Measurements from ENCODE around the gene NEK10.
"Not testable (repeated sequence)": the region's sequence is repeated elsewhere in the genome, so short reads cannot be mapped to it uniquely, and the experiment has no call there.

Gene NEK10

GRCh38 chr3:27312044-27312668 lies 57.0 kb downstream of the NEK10 start:
- FAIRE-seq (peak; percentile 42), DNase-seq (ENCODE audit: low spot score) (peak; percentile 62)

- DNase-seq (ENCODE audit: low spot score) (peak; percentile 90), FAIRE-seq (peak; percentile 90)
These were observed 57.8 kb downstream of the NEK10 start for GRCh38 chr3:27311400-27311799.

GRCh38 chr3:27310688-27311087 lies 58.5 kb downstream of the NEK10 start:
- no peak for DNase-seq (ENCODE audit: low spot score)
- FAIRE-seq = no peak

DNA sequence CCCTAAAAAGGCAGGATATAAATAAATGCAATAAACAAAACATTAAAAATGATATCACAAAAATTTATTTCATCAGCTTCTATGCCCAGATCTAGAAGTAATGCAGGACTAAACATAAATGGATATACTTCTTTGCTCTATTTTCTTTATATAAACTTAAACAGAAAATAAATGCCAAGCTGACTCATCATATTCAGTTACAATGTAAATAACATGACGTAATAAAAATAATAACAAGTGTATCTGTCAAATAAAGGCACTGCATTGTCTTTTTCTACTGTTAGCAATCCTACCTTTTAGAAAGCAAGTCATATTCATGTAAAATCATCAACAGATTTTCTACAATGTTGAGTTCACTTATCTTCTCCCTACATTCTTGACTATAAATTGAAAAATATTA lies 61.6 kb downstream of the NEK10 start:
- FAIRE-seq = no peak
- DNase-seq (ENCODE audit: low spot score) = no peak

GRCh38 chr3:27302891-27303290 lies 66.3 kb downstream of the NEK10 start:
- FAIRE-seq (no peak), DNase-seq (ENCODE audit: low spot score) (no peak)

- FAIRE-seq; DNase-seq (ENCODE audit: low spot score): not testable (repeated sequence)
These were observed 70.2 kb downstream of the NEK10 start for GRCh38 chr3:27298981-27299380.

GRCh38 chr3:27293939-27294338 lies 75.2 kb downstream of the NEK10 start:
- no peak for DNase-seq (ENCODE audit: low spot score)

DNA sequence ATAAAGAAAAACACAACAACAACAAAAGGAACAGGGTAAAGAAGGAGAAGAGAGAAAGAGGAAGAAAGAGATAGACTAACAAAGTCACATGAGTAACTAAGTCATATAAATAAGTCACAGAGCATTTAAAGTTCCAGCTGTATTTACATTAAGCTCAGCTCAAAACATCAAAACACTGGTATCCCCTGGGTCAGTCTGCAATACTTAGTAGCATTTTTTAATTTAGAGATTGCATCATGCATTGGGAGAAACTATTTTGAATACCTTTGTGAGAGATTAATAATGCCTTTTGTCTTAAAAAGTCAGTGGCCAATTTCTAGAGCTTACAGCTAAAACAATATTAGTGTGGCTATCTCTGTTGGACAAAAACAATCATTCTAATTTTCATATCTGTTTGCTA lies 78.4 kb downstream of the NEK10 start:
- no peak for DNase-seq (ENCODE audit: low spot score)
- no peak for FAIRE-seq

More at GRCh38 chr3:27293939-27294338, 75.2 kb downstream of the NEK10 start:
- FAIRE-seq = no peak

- DNase-seq (ENCODE audit: low spot score) = no peak
- FAIRE-seq = no peak
These were observed 79.3 kb downstream of the NEK10 start for GRCh38 chr3:27289769-27290413.

DNA sequence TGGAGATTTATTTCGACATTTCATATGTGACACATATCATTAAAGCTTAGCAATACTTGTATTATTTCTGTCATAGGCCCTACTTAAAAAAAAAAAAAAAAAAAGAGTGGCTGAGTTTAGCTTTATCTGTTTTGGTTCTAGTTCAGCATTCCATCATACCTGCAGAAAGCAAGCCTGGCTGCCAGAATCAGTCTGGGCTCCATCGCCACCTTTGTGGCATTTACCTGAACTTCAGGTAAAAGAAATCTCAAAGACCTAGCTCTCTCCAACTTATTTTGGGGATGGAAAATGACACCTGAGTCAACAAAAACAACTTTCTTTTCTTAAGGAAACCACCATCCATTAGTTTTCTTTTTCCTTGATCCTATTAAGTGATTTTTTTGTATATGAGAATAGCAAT lies 82.1 kb downstream of the NEK10 start:
- FAIRE-seq (no peak), DNase-seq (ENCODE audit: low spot score) (no peak)

GRCh38 chr3:27286467-27286866 lies 82.7 kb downstream of the NEK10 start:
- DNase-seq (ENCODE audit: low spot score); FAIRE-seq: not testable (repeated sequence)

- FAIRE-seq (no peak), DNase-seq (ENCODE audit: low spot score) (no peak)
These were observed 83.5 kb downstream of the NEK10 start for GRCh38 chr3:27285668-27286067.

- DNase-seq (ENCODE audit: low spot score) = no peak
- no peak for FAIRE-seq
These were observed 87.5 kb downstream of the NEK10 start for GRCh38 chr3:27281671-27282150.

GRCh38 chr3:27279123-27279522 lies 90.1 kb downstream of the NEK10 start:
- FAIRE-seq = no peak
- DNase-seq (ENCODE audit: low spot score) = no peak

- FAIRE-seq (no peak), DNase-seq (ENCODE audit: low spot score) (no peak)
These were observed 90.7 kb downstream of the NEK10 start for GRCh38 chr3:27278383-27279055.

DNA sequence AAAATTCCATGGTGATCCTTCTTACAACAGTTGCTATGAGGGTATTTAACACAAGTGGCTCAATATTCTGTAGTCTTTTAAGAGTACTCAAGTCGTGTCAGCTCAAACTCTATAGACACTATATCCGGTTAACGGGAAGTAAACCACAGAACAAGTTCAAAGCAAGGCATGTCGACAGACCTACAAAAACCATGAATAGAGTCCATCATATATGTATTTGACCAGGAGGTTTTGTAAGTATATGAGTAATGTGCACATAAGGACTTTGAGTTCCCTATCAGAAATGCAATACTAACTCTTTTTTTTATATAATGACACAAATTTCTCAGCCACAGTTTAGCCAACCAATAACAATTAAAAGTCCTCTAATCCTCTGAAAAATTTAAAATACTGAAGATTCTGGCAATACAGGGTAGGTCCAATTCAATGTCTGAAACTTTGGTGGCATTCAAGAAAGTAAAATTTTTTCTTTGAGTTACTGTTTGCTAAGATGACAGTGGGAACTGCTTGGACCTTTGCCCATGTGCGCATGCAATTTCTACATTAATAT lies 93.7 kb downstream of the NEK10 start:
- no peak for FAIRE-seq

GRCh38 chr3:27271890-27272289 lies 97.3 kb downstream of the NEK10 start:
- DNase-seq (ENCODE audit: low spot score) (no peak), FAIRE-seq (no peak)

More for the DNA sequence above, 93.7 kb downstream of the NEK10 start:
- DNase-seq (ENCODE audit: low spot score) = no peak

GRCh38 chr3:27254896-27255295 lies 114.3 kb downstream of the NEK10 start:
- DNase-seq (ENCODE audit: low spot score) (no peak), FAIRE-seq (no peak)

GRCh38 chr3:27253831-27254230 lies 115.4 kb downstream of the NEK10 start:
- peak; percentile 12 for DNase-seq (ENCODE audit: low spot score)
- no peak for FAIRE-seq

DNA sequence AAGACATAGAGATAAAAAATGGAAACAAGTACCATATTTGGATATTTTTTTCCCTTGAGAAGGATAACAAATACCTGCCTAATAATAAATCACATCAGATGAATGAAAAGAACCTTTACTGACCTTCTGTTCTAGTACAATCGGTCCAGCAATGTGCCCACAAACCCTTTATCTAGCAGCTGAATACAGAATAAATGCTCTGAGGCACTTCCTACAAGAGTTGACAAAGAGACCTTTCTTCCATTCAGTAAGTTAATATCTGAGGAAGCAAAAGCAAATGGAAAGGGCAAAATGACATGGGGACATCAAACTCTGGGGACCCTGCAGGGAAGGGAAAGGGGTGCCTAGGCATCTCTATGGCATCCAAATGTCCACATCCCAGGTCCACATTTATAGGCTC lies 115.8 kb downstream of the NEK10 start:
- no peak for FAIRE-seq
- no peak for DNase-seq (ENCODE audit: low spot score)

DNA sequence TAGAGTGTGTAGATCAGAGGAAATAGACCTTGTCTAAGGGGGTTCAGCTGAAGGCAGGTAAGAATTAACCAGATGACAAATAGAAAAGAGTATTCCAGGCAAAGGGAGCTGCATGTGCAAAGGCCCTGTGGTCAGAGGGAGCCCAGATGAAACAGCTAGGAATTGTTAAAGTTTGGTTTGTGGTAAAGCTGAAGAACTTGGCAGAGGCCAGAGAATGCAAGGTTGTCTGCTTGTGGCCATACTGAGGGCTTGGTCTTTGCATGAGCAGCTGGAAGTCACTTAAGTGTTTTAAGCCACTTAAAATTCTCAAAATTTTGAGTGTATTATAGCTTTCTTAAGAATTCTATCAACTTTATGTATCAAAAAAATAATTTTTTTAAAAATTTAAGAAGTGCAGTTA lies 116.5 kb downstream of the NEK10 start:
- FAIRE-seq = no peak

GRCh38 chr3:27244374-27244773 lies 124.8 kb downstream of the NEK10 start:
- DNase-seq (ENCODE audit: low spot score) (no peak), FAIRE-seq (no peak)

More for the DNA sequence above, 116.5 kb downstream of the NEK10 start:
- no peak for DNase-seq (ENCODE audit: low spot score)
